ENCODE data around the gene ACAD11. TPM values are rescaled to one million over a fixed set of nuclear protein-coding genes. Genes with fewer than 3 reads are reported as not detected.

ACAD11 gene
- total RNA-seq, 1 donor from 2014 or later = 26.5 TPM

DNA sequence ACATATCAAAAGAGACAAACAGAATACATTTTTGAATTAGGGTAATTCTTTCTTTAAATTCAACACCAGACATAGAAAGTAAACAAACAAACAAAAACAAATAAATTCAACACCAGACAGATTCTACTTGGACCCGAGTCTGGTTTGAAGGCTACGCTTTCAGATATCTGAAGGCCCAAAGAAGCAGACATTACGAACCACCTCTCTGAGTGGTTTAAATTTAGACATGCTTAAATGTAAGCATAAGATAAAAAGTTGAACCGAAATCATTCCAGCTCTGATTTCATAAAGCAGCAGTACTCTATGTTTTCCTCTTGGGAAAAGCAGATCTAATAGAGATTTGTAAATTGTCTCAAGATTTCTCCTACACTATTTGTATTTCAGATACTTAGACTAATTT lies 30.4 kb upstream of the ACAD11 start:
- no peak for DNase-seq (ENCODE audit: extremely low spot score in 2 of 2)
- Histone ChIP-seq H3K36me3 (peaks cover 5 to 82% of the 10 kb centered on the region in 2 donors), H3K27me3 (no peaks in the 10 kb centered on the region), H3K4me3 (no peak overlapping the region), H3K9me3 (no peaks in the 10 kb centered on the region), H3K27ac (no peak overlapping the region), H3K4me1 (no peaks in the 10 kb centered on the region)
- intact Hi-C loops (cut with DNase I) = no loop called here
- no peak for TF ChIP-seq POLR2AphosphoS5 (IDR thresholded peaks at IDR 0.05; ENCODE audit: insufficient read depth in 1 of 2, low read depth in 1 of 2)
- TF ChIP-seq, protein P1, sequence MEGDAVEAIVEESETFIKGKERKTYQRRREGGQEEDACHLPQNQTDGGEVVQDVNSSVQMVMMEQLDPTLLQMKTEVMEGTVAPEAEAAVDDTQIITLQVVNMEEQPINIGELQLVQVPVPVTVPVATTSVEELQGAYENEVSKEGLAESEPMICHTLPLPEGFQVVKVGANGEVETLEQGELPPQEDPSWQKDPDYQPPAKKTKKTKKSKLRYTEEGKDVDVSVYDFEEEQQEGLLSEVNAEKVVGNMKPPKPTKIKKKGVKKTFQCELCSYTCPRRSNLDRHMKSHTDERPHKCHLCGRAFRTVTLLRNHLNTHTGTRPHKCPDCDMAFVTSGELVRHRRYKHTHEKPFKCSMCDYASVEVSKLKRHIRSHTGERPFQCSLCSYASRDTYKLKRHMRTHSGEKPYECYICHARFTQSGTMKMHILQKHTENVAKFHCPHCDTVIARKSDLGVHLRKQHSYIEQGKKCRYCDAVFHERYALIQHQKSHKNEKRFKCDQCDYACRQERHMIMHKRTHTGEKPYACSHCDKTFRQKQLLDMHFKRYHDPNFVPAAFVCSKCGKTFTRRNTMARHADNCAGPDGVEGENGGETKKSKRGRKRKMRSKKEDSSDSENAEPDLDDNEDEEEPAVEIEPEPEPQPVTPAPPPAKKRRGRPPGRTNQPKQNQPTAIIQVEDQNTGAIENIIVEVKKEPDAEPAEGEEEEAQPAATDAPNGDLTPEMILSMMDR (IDR thresholded peaks at IDR 0.05) = no peak

DNA sequence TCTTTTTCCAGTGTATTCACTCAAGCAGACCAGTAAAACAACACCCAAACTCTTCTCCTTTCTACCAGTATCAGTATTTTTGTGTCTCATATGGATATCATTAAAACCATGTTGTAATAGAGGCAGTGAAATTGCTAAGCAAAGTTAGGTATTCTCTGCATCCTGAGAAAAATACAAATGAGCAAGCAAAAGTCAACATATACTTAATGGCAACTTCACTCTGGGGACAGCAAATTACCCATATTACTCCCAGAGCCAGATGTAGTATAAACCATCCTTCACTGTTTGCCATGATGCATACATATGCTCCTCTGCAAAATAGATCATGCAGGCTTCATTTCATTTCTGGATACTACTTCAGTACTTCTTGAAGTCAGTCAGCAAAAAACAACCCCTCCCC lies 22.6 kb upstream of the ACAD11 start:
- Histone ChIP-seq H3K9me3 (no peaks in the 10 kb centered on the region), H3K36me3 (peaks cover 5 to 63% of the 10 kb centered on the region in 2 donors), H3K27ac (no peak overlapping the region), H3K4me3 (no peak overlapping the region), H3K4me1 (no peaks in the 10 kb centered on the region), H3K27me3 (no peaks in the 10 kb centered on the region)
- DNase-seq (ENCODE audit: extremely low spot score in 2 of 2) = no peak
- intact Hi-C loops (cut with DNase I) = no loop called here
- TF ChIP-seq POLR2A (IDR thresholded peaks at IDR 0.05) = no peak
- no peak for TF ChIP-seq POLR2AphosphoS5 (IDR thresholded peaks at IDR 0.05; ENCODE audit: insufficient read depth in 1 of 2, low read depth in 1 of 2)
- TF ChIP-seq, protein P1 (IDR thresholded peaks at IDR 0.05) = no peak

DNA sequence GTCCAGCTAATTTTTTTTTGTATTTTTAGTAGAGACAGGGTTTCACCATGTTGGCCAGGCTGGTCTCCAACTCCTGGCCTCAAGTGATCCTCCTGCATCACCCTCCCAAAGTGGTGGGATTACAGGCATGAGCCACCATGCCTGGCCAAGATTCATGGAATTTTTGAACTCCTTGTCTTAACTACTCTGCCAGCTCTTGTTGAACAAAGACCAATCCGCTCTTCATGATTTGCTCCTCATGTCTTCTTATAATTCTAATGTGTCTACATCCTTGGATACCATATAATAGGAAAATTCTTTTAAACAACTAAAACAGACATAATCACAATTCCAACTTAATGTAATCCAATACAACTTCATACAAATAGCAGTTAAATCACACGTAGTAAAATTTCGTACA lies 21.8 kb upstream of the ACAD11 start:
- H3K9me3 ChIP-seq = no peaks in the 10 kb centered on the region
- H3K27me3 ChIP-seq = no peaks in the 10 kb centered on the region
- TF ChIP-seq POLR2AphosphoS5 (IDR thresholded peaks at IDR 0.05; ENCODE audit: insufficient read depth in 1 of 2, low read depth in 1 of 2) = no peak
- TF ChIP-seq, protein P1 (IDR thresholded peaks at IDR 0.05) = no peak
- no peak for TF ChIP-seq POLR2A (IDR thresholded peaks at IDR 0.05)
- no peaks in the 10 kb centered on the region for H3K4me1 ChIP-seq
- intact Hi-C loops (cut with DNase I) = no loop called here
- H3K36me3 ChIP-seq = peaks cover 0 to 57% of the 10 kb centered on the region in 2 donors
- H3K27ac ChIP-seq = no peak overlapping the region
- H3K4me3 ChIP-seq = no peak overlapping the region
- DNase-seq (ENCODE audit: extremely low spot score in 2 of 2) = no peak

DNA sequence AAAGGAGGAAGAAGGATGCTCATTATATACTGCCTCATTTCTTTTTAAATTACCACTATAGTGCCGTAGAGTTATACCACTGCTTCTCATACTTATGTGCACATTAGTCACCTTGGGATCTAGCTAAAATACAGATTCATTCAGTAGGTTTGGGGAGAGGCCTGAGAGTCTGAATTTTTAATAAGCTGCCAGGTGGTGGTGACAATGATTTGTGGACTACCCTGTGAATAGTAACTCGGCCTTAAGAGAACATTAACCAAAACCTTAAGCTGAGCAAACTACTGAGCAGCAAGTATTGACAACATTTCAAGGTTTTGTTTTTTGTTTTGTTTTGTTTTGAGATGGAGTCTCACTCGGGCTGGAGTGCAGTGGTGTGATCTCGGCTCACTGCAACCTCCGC lies 20.3 kb upstream of the ACAD11 start:
- TF ChIP-seq, protein P1 (IDR thresholded peaks at IDR 0.05) = no peak
- no peak for TF ChIP-seq POLR2A (IDR thresholded peaks at IDR 0.05)
- Histone ChIP-seq H3K27me3 (no peaks in the 10 kb centered on the region), H3K36me3 (peaks cover 0 to 51% of the 10 kb centered on the region in 2 donors), H3K9me3 (no peaks in the 10 kb centered on the region), H3K27ac (no peak overlapping the region), H3K4me3 (no peak overlapping the region), H3K4me1 (no peaks in the 10 kb centered on the region)
- intact Hi-C loops (cut with DNase I) = no loop called here
- no peak for DNase-seq (ENCODE audit: extremely low spot score in 2 of 2)

DNA sequence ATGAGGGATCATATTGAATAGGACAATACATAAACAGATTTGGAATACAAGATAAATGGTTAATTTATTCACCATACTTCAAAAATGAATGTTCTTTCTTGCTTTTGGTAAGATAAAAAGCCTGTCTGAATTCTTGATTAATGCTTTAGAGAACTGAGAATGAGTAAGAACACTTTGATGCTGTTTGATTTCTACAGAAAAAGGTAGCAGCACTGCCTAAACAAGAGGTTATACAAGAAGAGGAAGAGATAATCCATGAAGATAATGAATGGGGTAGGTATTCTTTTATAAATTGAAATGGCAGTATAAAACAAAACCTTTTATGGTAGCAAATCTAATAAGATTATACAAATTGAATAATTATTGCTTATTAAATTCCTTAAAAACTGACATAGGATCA lies 15.8 kb upstream of the ACAD11 start:
- no peak for DNase-seq (ENCODE audit: extremely low spot score in 2 of 2)
- H3K4me3 ChIP-seq = no peak overlapping the region
- intact Hi-C loops (cut with DNase I) = no loop called here
- H3K9me3 ChIP-seq = no peaks in the 10 kb centered on the region
- H3K36me3 ChIP-seq = peaks cover 0 to 32% of the 10 kb centered on the region in 2 donors
- TF ChIP-seq POLR2A (IDR thresholded peaks at IDR 0.05) (no peak), POLR2AphosphoS5 (IDR thresholded peaks at IDR 0.05; ENCODE audit: insufficient read depth in 1 of 2, low read depth in 1 of 2) (no peak)
- TF ChIP-seq, protein P1 (IDR thresholded peaks at IDR 0.05) = no peak
- no peak overlapping the region for H3K27ac ChIP-seq
- H3K4me1 ChIP-seq = no peaks in the 10 kb centered on the region
- H3K27me3 ChIP-seq = no peaks in the 10 kb centered on the region
